ENCODE results near the gene RPL31. TPM values are rescaled to one million over a fixed set of nuclear protein-coding genes. Genes with fewer than 3 reads are reported as not detected.
A peak's percentile ranks its signal among the peaks of the same experiment; 100 is the strongest.

RPL31 gene
- 1,595 and 1,767 TPM in 2 replicates for total RNA-seq
- total RNA-seq (2013): 5,159 TPM
- polyA plus RNA-seq: 1,787 and 2,170 TPM in 2 replicates
- polyA minus RNA-seq: 880 and 991 TPM in 2 replicates

GRCh38 chr2:101001691-101002561 lies at the start of gene RPL31:
RPL31 (plus strand) TSS chr2:101002289; CDS start chr2:101002702, 413 bp downstream.
- H3K4me3 Mint-ChIP-seq: peak within 1 kb of the TSS; percentile 88
- DNase-seq (peak; percentile 95), ATAC-seq (ENCODE audit: low read depth) (peak; percentile 97)
- Histone ChIP-seq H3K27ac (ENCODE audit: low read length in 2 of 2) (peak within 1 kb of the TSS; percentile 84 to 91), H3K27me3 (replicated peaks in 1 of 4; ENCODE audit: control extremely low read depth in 1 of 4, control insufficient read depth in 3 of 4, insufficient read depth in 4 of 4, low read length in 3 of 4) (no peaks in the 10 kb centered on the region), H3K79me2 (ENCODE audit: control insufficient read depth, insufficient read depth, low read length) (peaks cover 22% of the 10 kb centered on the region), H3K4me3 (ENCODE audit: control extremely low read depth in 1 of 5, extremely low read depth in 1 of 5, insufficient read depth in 1 of 5, low read depth in 2 of 5, low read length in 4 of 5) (peak within 1 kb of the TSS; percentile 80 to 99 (median 92)), H2AFZ (ENCODE audit: insufficient read depth, low read depth, low read length, poor library complexity, severe bottlenecking) (peak within 1 kb of the TSS; percentile 95), H3K9ac (ENCODE audit: low read length) (peak within 1 kb of the TSS; percentile 96), H4K20me1 (ENCODE audit: control insufficient read depth, insufficient read depth, low read length, poor library complexity, severe bottlenecking) (peaks cover 30% of the 10 kb centered on the region), H3K4me2 (replicated peaks; ENCODE audit: low read depth, low read length, poor library complexity, severe bottlenecking) (peak within 1 kb of the TSS; percentile 89), H3K4me1 (ENCODE audit: control insufficient read depth in 2 of 2, insufficient read depth in 2 of 2, low read length in 2 of 2) (peaks cover 15 to 21% of the 10 kb centered on the region in 2 donors), H3K9me3 (ENCODE audit: control extremely low read depth in 1 of 3, control insufficient read depth in 2 of 3, insufficient read depth in 1 of 3, low read length in 2 of 3) (peaks cover 0 to 4% (median 0%) of the 10 kb centered on the region in 3 donors), H3K36me3 (replicated peaks in 1 of 2; ENCODE audit: control extremely low read depth in 1 of 2, control insufficient read depth in 1 of 2, extremely low read depth in 1 of 2, insufficient read depth in 2 of 2, low read length in 1 of 2) (peaks cover 18 to 39% of the 10 kb centered on the region in 2 experiments)
- intact Hi-C loops (cut with micrococcal nuclease): loop anchor here (1.0 to 5.0 kb wide), 5 partner anchors 149 to 620 kb away; partner anchors contain the start of genes CNOT11, PDCL3 and TBC1D8
- no peaks in the 10 kb centered on the region for H3K9me3 Mint-ChIP-seq (ENCODE audit: insufficient read depth)
- CTCF ChIA-PET: interaction anchor here (1.0 to 2.8 kb wide), 11 partner anchors 9 to 739 kb away, joined by 3 to 23 read pairs (median 4); partner anchors contain the start of gene PDCL3
- POLR2A ChIA-PET: interaction anchor here (0.5 to 1.5 kb wide), 7 partner anchors 9 to 439 kb away, joined by 3 to 9 read pairs (median 4); partner anchors contain the start of genes CNOT11, PDCL3 and RNF149
- peaks cover 40% of the 10 kb centered on the region for H3K4me1 Mint-ChIP-seq
- TF ChIP-seq EZH2 (IDR thresholded peaks at IDR 0.05; ENCODE audit: borderline replicate concordance, insufficient read depth, low read depth, low read length, poor library complexity, severe bottlenecking): no peak
- no peak for TF ChIP-seq CTCF (IDR thresholded peaks at IDR 0.05)
- no peaks in the 10 kb centered on the region for H3K27me3 Mint-ChIP-seq
- WGBS (ENCODE audit: insufficient coverage): 13% methylated on average over 42 of the region's 59 CpGs
- H3K27ac Mint-ChIP-seq: peak within 1 kb of the TSS; percentile 96
